Measurements from ENCODE around the gene KRT75. TPM values are rescaled to one million over a fixed set of nuclear protein-coding genes. Genes with fewer than 3 reads are reported as not detected.

KRT75 gene
- total RNA-seq, 2 experiments from 2014 or later, result not detected

DNA sequence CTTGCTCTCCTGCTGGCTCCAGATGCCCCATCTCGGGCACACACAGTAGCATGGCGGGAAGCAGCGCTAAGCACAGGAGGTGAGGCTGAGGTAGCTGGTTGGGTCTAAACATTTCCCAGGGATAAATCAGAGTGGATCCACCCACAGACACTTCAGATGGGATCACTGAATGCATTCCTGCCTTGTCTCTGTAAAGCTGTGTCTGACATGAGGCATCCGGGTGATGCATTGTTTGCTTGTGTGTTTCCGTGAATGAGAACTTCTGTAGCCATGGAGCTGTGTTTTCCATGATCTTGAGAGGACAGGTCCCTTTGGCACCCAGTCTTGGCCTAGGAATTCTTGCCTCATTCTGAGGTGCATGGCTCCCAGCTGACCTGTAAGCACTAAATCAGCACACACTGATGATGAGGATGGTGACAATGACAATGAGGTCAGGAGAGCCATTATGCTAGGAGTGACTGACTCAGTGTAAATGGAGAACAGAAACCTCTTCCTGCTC, 6.7 kb upstream of the KRT75 start:
- Mint-ChIP-seq H3K27me3 (peaks cover 18% of the 10 kb centered on the region), H3K27ac (no peak overlapping the region), H3K9me3 (no peaks in the 10 kb centered on the region), H3K4me1 (ENCODE audit: low read depth) (no peaks in the 10 kb centered on the region), H3K4me3 (no peak overlapping the region), H3K36me3 (ENCODE audit: low read depth) (no peaks in the 10 kb centered on the region)
- TF ChIP-seq, protein P1, sequence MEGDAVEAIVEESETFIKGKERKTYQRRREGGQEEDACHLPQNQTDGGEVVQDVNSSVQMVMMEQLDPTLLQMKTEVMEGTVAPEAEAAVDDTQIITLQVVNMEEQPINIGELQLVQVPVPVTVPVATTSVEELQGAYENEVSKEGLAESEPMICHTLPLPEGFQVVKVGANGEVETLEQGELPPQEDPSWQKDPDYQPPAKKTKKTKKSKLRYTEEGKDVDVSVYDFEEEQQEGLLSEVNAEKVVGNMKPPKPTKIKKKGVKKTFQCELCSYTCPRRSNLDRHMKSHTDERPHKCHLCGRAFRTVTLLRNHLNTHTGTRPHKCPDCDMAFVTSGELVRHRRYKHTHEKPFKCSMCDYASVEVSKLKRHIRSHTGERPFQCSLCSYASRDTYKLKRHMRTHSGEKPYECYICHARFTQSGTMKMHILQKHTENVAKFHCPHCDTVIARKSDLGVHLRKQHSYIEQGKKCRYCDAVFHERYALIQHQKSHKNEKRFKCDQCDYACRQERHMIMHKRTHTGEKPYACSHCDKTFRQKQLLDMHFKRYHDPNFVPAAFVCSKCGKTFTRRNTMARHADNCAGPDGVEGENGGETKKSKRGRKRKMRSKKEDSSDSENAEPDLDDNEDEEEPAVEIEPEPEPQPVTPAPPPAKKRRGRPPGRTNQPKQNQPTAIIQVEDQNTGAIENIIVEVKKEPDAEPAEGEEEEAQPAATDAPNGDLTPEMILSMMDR (IDR thresholded peaks at IDR 0.05), result no peak
- DNase-seq (no peak), ATAC-seq (no peak)
- ChIA-PET POLR2A (no interaction called here), CTCF (interaction anchor here (0.8 kb wide), 1 partner anchor 440 kb away, joined by 3 read pairs; no protein-coding TSS in a partner anchor)
- intact Hi-C loops (cut with micrococcal nuclease), result no loop called here

DNA sequence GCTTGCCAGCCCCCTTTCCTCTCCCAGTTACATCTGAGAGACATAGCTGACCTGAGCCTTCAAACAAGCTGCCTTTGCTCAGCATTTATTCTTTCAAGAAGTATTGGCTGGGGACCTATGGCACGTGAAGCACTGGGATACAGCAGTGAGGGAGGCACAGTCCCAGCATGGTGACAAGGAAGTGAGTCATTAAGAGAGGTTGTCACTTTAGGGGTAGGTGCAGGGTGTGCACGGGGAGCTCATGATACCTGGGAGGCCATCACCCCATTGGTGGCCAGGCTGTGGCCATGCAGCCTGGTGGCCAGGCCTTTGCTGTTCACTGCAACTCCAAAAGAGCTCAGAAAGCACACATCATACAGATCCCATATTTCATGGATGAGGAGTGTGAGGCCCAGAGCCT, 5.7 kb upstream of the KRT75 start:
- H3K36me3 Mint-ChIP-seq (ENCODE audit: low read depth), result no peaks in the 10 kb centered on the region
- intact Hi-C loops (cut with micrococcal nuclease), result no loop called here
- no peaks in the 10 kb centered on the region for H3K9me3 Mint-ChIP-seq
- no peak overlapping the region for H3K4me3 Mint-ChIP-seq
- no peaks in the 10 kb centered on the region for H3K4me1 Mint-ChIP-seq (ENCODE audit: low read depth)
- ATAC-seq, result no peak
- no peak overlapping the region for H3K27ac Mint-ChIP-seq
- ChIA-PET CTCF (interaction anchor here (0.7 to 1.3 kb wide), 2 partner anchors 142 to 445 kb away, joined by 3 read pairs; no protein-coding TSS in a partner anchor), POLR2A (no interaction called here)
- peaks cover 15% of the 10 kb centered on the region for H3K27me3 Mint-ChIP-seq
- no peak for DNase-seq
- TF ChIP-seq, protein P1 (IDR thresholded peaks at IDR 0.05), result no peak

DNA sequence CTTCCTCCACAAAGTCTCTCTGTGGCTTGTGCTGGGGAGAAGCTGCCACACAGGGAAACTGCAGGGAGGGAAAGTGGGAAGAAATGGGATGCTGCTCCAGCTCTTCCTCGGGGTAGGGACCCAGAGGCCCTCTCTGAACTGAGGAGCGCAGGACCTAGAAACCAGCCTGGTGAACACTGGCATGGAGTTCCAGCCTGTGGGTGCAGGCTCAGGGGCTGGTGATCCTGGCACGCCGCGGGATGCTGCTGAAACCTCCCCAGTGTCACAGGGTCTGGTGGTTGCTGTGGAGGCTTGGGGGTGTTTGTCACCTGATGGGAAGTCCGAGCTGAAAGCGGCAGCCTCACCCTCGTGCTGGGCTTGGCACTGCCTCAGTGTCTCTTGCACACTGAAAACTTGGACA, 5.2 kb upstream of the KRT75 start:
- no peaks in the 10 kb centered on the region for H3K9me3 Mint-ChIP-seq
- CTCF ChIA-PET, result interaction anchor here (0.7 to 1.3 kb wide), 2 partner anchors 143 to 446 kb away, joined by 3 read pairs; no protein-coding TSS in a partner anchor
- TF ChIP-seq, protein P1 (IDR thresholded peaks at IDR 0.05), result no peak
- intact Hi-C loops (cut with micrococcal nuclease), result no loop called here
- H3K27ac Mint-ChIP-seq, result no peak overlapping the region
- H3K4me3 Mint-ChIP-seq, result no peak overlapping the region
- no peaks in the 10 kb centered on the region for H3K36me3 Mint-ChIP-seq (ENCODE audit: low read depth)
- H3K4me1 Mint-ChIP-seq (ENCODE audit: low read depth), result no peaks in the 10 kb centered on the region
- H3K27me3 Mint-ChIP-seq, result peaks cover 15% of the 10 kb centered on the region
- DNase-seq (no peak), ATAC-seq (no peak)
- POLR2A ChIA-PET, result no interaction called here

DNA sequence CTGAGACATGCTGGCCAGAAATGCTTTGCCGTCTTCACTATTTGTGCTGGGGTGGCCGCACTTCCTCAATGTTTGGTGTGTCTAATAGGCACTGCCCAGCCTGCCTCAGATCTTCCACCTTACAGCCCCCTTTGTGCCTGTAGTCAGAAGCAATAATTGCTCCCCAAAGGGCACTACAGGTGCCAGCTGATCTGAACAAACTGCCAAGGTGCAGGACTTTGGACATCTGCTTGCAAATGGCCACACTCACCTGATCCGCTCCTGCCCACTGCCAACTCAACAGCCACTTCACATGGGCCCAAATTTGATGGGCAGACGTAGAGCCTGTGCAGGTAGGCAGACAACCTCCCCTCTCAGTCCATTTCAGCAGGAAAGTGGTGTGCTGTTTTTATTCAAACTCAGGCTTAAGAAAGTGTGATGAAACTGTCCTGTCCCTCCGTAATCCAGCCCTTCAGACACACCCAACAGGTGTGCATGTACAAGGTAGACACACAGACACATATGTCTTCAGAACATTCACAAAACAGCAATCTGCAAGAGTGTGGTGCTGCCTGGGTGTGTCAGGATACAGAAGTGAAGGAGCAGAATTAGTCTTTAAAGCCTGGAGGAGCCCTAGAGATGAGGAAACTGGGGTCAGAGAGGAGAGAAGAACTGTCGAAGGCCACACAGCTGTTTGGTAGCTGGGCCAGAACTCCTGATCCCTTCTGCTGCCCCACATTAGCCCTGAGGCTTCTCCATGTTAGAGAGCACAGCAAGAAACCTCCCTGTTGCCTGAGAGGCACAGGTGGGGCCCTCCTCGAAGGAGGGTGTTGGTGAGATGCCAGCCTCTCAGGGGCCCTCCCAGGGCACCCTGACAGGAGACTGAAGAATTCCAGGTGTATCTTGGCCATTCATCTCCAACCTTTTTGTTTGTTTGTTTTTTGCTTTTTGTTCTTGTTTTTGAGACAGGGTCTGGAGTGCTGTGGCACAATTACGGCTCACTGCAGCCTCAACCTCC, 4.4 kb upstream of the KRT75 start:
- Mint-ChIP-seq H3K4me1 (ENCODE audit: low read depth) (no peaks in the 10 kb centered on the region), H3K4me3 (no peak overlapping the region), H3K9me3 (no peaks in the 10 kb centered on the region), H3K27me3 (peaks cover 15% of the 10 kb centered on the region), H3K36me3 (ENCODE audit: low read depth) (no peaks in the 10 kb centered on the region), H3K27ac (no peak overlapping the region)
- no peak for DNase-seq
- ChIA-PET CTCF (no interaction called here), POLR2A (no interaction called here)
- intact Hi-C loops (cut with micrococcal nuclease), result no loop called here
- TF ChIP-seq, protein P1 (IDR thresholded peaks at IDR 0.05), result no peak
- ATAC-seq, result no peak

DNA sequence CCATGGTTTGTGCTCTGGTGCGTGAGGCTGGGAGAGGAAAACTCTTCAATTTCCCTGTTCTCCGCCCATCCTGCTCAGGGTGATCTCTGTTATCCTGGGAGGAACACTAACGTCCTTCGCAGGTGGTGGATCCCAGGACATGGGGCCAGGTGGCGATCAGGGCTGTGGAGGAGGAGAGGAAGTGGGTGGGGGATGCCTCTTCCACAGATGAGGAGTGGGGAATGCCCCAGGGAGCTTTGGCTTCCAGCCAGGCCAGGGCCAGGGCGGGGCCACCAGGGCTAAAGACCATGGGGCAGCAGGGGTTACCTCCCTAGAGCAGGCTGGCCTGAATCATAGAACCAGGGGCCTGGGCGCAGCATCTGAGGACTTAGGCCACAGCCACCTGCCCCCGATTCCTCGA, 3.3 kb upstream of the KRT75 start:
- CTCF ChIA-PET, result no interaction called here
- peaks cover 14% of the 10 kb centered on the region for H3K27me3 Mint-ChIP-seq
- no peak for ATAC-seq
- no peak overlapping the region for H3K4me3 Mint-ChIP-seq
- no peak overlapping the region for H3K27ac Mint-ChIP-seq
- DNase-seq, result no peak
- TF ChIP-seq, protein P1 (IDR thresholded peaks at IDR 0.05), result no peak
- POLR2A ChIA-PET, result no interaction called here
- intact Hi-C loops (cut with micrococcal nuclease), result no loop called here
- no peaks in the 10 kb centered on the region for H3K9me3 Mint-ChIP-seq
- no peaks in the 10 kb centered on the region for H3K36me3 Mint-ChIP-seq (ENCODE audit: low read depth)
- H3K4me1 Mint-ChIP-seq (ENCODE audit: low read depth), result no peaks in the 10 kb centered on the region

Data from activated CD8-positive, alpha-beta T cell treated with anti-CD3 and anti-CD28 coated beads for 36 hours (primary cell).